HEK293 (cell line): Measurements from ENCODE around the gene SYPL2.

Experiments used
- CTCF ChIA-PET: fragments of 350-600 bp; formaldehyde crosslinking; extraction: SDS; loops from one replicate; lab custom pipeline; 2021; ENCODE audit warnings: antibody characterized with exemption; lab: Yijun Ruan, JAX
- POLR2A ChIA-PET: fragments of 300-600 bp; formaldehyde crosslinking; extraction: SDS; loops from one replicate; lab custom pipeline; 2020; ENCODE audit warnings: antibody characterized with exemption, inconsistent platforms; lab: Yijun Ruan, JAX
- H3K27ac ChIP-seq: fragments of 200-500 bp; sonication (Bioruptor generic); 2 replicates; pipeline ENCODE4 v1.5.1; 2014; ENCODE audit warnings: low read depth, low read length, control low read depth, inconsistent platforms; ENCODE audit errors: extremely low read depth
- H3K36me3 ChIP-seq, 2 experiments: fragments of 200-500 bp in 1 of 2; sonication (Bioruptor generic) in 1 of 2; 1 replicate in 1 of 2; 2 replicates in 1 of 2; pipeline ENCODE4 v1.5.1; 2014 to 2017; ENCODE audit warnings: inconsistent platforms in 2 of 2, low read length in 2 of 2; ENCODE audit not compliant: control insufficient read depth in 2 of 2, insufficient read depth in 1 of 2
- H3K4me1 ChIP-seq: fragments of 200-500 bp; sonication (Bioruptor generic); 2 replicates; pipeline ENCODE4 v1.5.1; 2014; ENCODE audit warnings: mild to moderate bottlenecking, low read length, inconsistent platforms; ENCODE audit not compliant: control insufficient read depth, insufficient read depth
- H3K4me3 ChIP-seq: 2 replicates; pipeline ENCODE4 v1.5.1; 2011; ENCODE audit warnings: low read depth, mild to moderate bottlenecking, control low read depth, low read length, moderate library complexity
- H3K9me3 ChIP-seq: fragments of 200-500 bp; sonication (Bioruptor generic); 2 replicates; pipeline ENCODE4 v1.5.1; 2014; ENCODE audit warnings: low read depth, low read length, inconsistent platforms; ENCODE audit not compliant: control insufficient read depth, insufficient read depth
- GFI1B ChIP-seq: fragments of 450-650 bp; formaldehyde crosslinking; IDR thresholded peaks from 2 replicates; pipeline ENCODE4 v1.5.1; 2016; ENCODE audit warnings: missing biosample characterization, missing genetic modification characterization
- HOXA7 ChIP-seq: sonication (generic); formaldehyde crosslinking; IDR thresholded peaks from 2 replicates; pipeline ENCODE4 v1.8.1; 2022; ENCODE audit warnings: missing genetic modification reagents, borderline replicate concordance
- KLF16 ChIP-seq: fragments of 450-650 bp; formaldehyde crosslinking; IDR thresholded peaks from 2 replicates; pipeline ENCODE4 v1.5.1; 2017; ENCODE audit warnings: missing biosample characterization, missing genetic modification characterization
- KLF8 ChIP-seq: fragments of 450-650 bp; formaldehyde crosslinking; IDR thresholded peaks from 2 replicates; pipeline ENCODE4 v1.5.1; 2016; ENCODE audit warnings: missing biosample characterization, missing genetic modification characterization
- OVOL3 ChIP-seq: fragments of 450-650 bp; formaldehyde crosslinking; IDR thresholded peaks from 2 replicates; pipeline ENCODE4 v1.5.1; 2016; ENCODE audit warnings: missing biosample characterization, missing genetic modification characterization
- SALL2 ChIP-seq: fragments of 450-650 bp; formaldehyde crosslinking; IDR thresholded peaks from 2 replicates; pipeline ENCODE4 v1.5.0; 2017; ENCODE audit warnings: missing biosample characterization, mild to moderate bottlenecking, missing genetic modification characterization, borderline replicate concordance
- ZBTB8A ChIP-seq: fragments of 450-650 bp; formaldehyde crosslinking; IDR thresholded peaks from 2 replicates; pipeline ENCODE4 v1.5.1; 2016; ENCODE audit warnings: missing biosample characterization, missing genetic modification characterization
- ZNF211 ChIP-seq: fragments of 450-650 bp; formaldehyde crosslinking; IDR thresholded peaks from 2 replicates; pipeline ENCODE4 v1.5.1; 2016; ENCODE audit warnings: low read depth, missing biosample characterization, missing genetic modification characterization
- ZNF248 ChIP-seq: fragments of 450-650 bp; formaldehyde crosslinking; IDR thresholded peaks from 2 replicates; pipeline ENCODE4 v1.5.1; 2017; ENCODE audit warnings: missing biosample characterization, missing genetic modification characterization
- ZNF292 ChIP-seq: fragments of 450-650 bp; formaldehyde crosslinking; IDR thresholded peaks from 2 replicates; pipeline ENCODE4 v1.5.1; 2016; ENCODE audit warnings: low read depth, missing biosample characterization, missing genetic modification characterization, borderline replicate concordance
- ZNF335 ChIP-seq: fragments of 450-650 bp; formaldehyde crosslinking; conservative IDR thresholded peaks from 2 replicates; pipeline ENCODE4 v1.5.1; 2016; ENCODE audit warnings: missing biosample characterization, missing genetic modification characterization
- ZNF600 ChIP-seq: fragments of 450-650 bp; formaldehyde crosslinking; IDR thresholded peaks from 2 replicates; pipeline ENCODE4 v1.5.1; 2016; ENCODE audit warnings: missing biosample characterization, missing genetic modification characterization
- TF ChIP-seq, protein P1 (sequence below): fragments of 450-650 bp; formaldehyde crosslinking; IDR thresholded peaks from 2 replicates; pipeline ENCODE4 v1.5.1; 2016; ENCODE audit warnings: missing biosample characterization, missing genetic modification characterization
- TF ChIP-seq, protein P2 (sequence below): fragments of 450-650 bp; formaldehyde crosslinking; conservative IDR thresholded peaks from 2 replicates; pipeline ENCODE4 v1.5.1; 2016; ENCODE audit warnings: low read depth, missing biosample characterization, missing genetic modification characterization
- TF ChIP-seq, protein P3 (sequence below): fragments of 450-650 bp; formaldehyde crosslinking; IDR thresholded peaks from 2 replicates; pipeline ENCODE4 v1.5.1; 2016; ENCODE audit warnings: missing biosample characterization, missing genetic modification characterization
- TF ChIP-seq, protein P4 (sequence below): fragments of 450-650 bp; formaldehyde crosslinking; IDR thresholded peaks from 2 replicates; pipeline ENCODE4 v1.5.1; 2017; ENCODE audit warnings: missing biosample characterization, missing genetic modification characterization
- TF ChIP-seq, protein P5 (sequence below): fragments of 450-650 bp; formaldehyde crosslinking; IDR thresholded peaks from 2 replicates; pipeline ENCODE4 v1.5.1; 2017; ENCODE audit warnings: missing biosample characterization, missing genetic modification characterization
- TF ChIP-seq, protein P6 (sequence below): fragments of 450-650 bp; formaldehyde crosslinking; IDR thresholded peaks from 2 replicates; pipeline ENCODE4 v1.5.1; 2016; ENCODE audit warnings: missing biosample characterization, missing genetic modification characterization

SYPL2 gene

DNA sequence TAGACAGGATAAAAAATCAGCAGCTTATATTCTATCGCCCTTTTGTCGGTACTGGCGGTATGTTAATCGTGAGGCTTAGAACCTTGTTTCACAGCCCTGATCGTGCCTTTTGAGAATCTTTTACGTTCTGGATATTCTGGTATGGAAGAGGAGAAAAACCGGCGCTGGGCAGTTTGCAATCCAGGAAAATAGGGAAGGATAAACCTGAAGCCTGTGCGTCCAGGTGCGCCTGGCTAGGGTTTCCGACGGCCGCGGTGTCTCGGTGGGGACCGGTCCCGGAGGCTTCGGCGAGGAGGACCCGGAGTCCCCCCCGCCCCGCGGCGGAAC is 258 bp upstream of the SYPL2 start:
- Histone ChIP-seq H3K4me1 (no peaks in the 10 kb centered on the region; the same call in 1 of the 2 replicates), H3K36me3 (no peaks in the 10 kb centered on the region), H3K4me3 (peak overlapping the region; percentile 47), H3K27ac (no peak overlapping the region; the same call in 1 of the 2 replicates), H3K9me3 (no peaks in the 10 kb centered on the region)
- POLR2A ChIA-PET, result interaction anchor here (1.0 kb wide), 1 partner anchor 366 kb away, joined by 4 read pairs; no protein-coding TSS in a partner anchor
- CTCF ChIA-PET, result interaction anchor here (0.6 to 0.7 kb wide), 2 partner anchors 33 to 42 kb away, joined by 3 to 4 read pairs; no protein-coding TSS in a partner anchor
- TF ChIP-seq ZNF335 (tag by site-specific recombination) (peak; percentile 85), SALL2 (tag by site-specific recombination) (no peak), OVOL3 (tag by site-specific recombination) (no peak), ZNF211 (tag by site-specific recombination) (no peak), GFI1B (tag by site-specific recombination) (no peak), ZNF292 (tag by site-specific recombination) (no peak), ZBTB8A (tag by site-specific recombination) (peak; percentile 48; the same call in 1 of the 2 replicates), KLF8 (tag by site-specific recombination) (no peak), KLF16 (tag by site-specific recombination) (no peak), HOXA7 (CRISPR knock-in tag) (no peak), ZNF600 (peak; percentile 90), ZNF248 (no peak)
- TF ChIP-seq, protein P1, sequence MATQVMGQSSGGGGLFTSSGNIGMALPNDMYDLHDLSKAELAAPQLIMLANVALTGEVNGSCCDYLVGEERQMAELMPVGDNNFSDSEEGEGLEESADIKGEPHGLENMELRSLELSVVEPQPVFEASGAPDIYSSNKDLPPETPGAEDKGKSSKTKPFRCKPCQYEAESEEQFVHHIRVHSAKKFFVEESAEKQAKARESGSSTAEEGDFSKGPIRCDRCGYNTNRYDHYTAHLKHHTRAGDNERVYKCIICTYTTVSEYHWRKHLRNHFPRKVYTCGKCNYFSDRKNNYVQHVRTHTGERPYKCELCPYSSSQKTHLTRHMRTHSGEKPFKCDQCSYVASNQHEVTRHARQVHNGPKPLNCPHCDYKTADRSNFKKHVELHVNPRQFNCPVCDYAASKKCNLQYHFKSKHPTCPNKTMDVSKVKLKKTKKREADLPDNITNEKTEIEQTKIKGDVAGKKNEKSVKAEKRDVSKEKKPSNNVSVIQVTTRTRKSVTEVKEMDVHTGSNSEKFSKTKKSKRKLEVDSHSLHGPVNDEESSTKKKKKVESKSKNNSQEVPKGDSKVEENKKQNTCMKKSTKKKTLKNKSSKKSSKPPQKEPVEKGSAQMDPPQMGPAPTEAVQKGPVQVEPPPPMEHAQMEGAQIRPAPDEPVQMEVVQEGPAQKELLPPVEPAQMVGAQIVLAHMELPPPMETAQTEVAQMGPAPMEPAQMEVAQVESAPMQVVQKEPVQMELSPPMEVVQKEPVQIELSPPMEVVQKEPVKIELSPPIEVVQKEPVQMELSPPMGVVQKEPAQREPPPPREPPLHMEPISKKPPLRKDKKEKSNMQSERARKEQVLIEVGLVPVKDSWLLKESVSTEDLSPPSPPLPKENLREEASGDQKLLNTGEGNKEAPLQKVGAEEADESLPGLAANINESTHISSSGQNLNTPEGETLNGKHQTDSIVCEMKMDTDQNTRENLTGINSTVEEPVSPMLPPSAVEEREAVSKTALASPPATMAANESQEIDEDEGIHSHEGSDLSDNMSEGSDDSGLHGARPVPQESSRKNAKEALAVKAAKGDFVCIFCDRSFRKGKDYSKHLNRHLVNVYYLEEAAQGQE (tag by site-specific recombination), result no peak
- TF ChIP-seq, protein P2, sequence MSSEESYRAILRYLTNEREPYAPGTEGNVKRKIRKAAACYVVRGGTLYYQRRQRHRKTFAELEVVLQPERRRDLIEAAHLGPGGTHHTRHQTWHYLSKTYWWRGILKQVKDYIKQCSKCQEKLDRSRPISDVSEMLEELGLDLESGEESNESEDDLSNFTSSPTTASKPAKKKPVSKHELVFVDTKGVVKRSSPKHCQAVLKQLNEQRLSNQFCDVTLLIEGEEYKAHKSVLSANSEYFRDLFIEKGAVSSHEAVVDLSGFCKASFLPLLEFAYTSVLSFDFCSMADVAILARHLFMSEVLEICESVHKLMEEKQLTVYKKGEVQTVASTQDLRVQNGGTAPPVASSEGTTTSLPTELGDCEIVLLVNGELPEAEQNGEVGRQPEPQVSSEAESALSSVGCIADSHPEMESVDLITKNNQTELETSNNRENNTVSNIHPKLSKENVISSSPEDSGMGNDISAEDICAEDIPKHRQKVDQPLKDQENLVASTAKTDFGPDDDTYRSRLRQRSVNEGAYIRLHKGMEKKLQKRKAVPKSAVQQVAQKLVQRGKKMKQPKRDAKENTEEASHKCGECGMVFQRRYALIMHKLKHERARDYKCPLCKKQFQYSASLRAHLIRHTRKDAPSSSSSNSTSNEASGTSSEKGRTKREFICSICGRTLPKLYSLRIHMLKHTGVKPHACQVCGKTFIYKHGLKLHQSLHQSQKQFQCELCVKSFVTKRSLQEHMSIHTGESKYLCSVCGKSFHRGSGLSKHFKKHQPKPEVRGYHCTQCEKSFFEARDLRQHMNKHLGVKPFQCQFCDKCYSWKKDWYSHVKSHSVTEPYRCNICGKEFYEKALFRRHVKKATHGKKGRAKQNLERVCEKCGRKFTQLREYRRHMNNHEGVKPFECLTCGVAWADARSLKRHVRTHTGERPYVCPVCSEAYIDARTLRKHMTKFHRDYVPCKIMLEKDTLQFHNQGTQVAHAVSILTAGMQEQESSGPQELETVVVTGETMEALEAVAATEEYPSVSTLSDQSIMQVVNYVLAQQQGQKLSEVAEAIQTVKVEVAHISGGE, result peak; percentile 86
- TF ChIP-seq, protein P3, sequence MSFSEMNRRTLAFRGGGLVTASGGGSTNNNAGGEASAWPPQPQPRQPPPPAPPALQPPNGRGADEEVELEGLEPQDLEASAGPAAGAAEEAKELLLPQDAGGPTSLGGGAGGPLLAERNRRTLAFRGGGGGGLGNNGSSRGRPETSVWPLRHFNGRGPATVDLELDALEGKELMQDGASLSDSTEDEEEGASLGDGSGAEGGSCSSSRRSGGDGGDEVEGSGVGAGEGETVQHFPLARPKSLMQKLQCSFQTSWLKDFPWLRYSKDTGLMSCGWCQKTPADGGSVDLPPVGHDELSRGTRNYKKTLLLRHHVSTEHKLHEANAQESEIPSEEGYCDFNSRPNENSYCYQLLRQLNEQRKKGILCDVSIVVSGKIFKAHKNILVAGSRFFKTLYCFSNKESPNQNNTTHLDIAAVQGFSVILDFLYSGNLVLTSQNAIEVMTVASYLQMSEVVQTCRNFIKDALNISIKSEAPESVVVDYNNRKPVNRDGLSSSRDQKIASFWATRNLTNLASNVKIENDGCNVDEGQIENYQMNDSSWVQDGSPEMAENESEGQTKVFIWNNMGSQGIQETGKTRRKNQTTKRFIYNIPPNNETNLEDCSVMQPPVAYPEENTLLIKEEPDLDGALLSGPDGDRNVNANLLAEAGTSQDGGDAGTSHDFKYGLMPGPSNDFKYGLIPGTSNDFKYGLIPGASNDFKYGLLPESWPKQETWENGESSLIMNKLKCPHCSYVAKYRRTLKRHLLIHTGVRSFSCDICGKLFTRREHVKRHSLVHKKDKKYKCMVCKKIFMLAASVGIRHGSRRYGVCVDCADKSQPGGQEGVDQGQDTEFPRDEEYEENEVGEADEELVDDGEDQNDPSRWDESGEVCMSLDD (tag by site-specific recombination), result 0 out of 2 replicates have a peak, but pooled peaks have one; percentile 22
- TF ChIP-seq, protein P4, sequence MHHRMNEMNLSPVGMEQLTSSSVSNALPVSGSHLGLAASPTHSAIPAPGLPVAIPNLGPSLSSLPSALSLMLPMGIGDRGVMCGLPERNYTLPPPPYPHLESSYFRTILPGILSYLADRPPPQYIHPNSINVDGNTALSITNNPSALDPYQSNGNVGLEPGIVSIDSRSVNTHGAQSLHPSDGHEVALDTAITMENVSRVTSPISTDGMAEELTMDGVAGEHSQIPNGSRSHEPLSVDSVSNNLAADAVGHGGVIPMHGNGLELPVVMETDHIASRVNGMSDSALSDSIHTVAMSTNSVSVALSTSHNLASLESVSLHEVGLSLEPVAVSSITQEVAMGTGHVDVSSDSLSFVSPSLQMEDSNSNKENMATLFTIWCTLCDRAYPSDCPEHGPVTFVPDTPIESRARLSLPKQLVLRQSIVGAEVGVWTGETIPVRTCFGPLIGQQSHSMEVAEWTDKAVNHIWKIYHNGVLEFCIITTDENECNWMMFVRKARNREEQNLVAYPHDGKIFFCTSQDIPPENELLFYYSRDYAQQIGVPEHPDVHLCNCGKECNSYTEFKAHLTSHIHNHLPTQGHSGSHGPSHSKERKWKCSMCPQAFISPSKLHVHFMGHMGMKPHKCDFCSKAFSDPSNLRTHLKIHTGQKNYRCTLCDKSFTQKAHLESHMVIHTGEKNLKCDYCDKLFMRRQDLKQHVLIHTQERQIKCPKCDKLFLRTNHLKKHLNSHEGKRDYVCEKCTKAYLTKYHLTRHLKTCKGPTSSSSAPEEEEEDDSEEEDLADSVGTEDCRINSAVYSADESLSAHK, result no peak
- TF ChIP-seq, protein P5, sequence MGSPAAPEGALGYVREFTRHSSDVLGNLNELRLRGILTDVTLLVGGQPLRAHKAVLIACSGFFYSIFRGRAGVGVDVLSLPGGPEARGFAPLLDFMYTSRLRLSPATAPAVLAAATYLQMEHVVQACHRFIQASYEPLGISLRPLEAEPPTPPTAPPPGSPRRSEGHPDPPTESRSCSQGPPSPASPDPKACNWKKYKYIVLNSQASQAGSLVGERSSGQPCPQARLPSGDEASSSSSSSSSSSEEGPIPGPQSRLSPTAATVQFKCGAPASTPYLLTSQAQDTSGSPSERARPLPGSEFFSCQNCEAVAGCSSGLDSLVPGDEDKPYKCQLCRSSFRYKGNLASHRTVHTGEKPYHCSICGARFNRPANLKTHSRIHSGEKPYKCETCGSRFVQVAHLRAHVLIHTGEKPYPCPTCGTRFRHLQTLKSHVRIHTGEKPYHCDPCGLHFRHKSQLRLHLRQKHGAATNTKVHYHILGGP, result no peak
- TF ChIP-seq, protein P6, sequence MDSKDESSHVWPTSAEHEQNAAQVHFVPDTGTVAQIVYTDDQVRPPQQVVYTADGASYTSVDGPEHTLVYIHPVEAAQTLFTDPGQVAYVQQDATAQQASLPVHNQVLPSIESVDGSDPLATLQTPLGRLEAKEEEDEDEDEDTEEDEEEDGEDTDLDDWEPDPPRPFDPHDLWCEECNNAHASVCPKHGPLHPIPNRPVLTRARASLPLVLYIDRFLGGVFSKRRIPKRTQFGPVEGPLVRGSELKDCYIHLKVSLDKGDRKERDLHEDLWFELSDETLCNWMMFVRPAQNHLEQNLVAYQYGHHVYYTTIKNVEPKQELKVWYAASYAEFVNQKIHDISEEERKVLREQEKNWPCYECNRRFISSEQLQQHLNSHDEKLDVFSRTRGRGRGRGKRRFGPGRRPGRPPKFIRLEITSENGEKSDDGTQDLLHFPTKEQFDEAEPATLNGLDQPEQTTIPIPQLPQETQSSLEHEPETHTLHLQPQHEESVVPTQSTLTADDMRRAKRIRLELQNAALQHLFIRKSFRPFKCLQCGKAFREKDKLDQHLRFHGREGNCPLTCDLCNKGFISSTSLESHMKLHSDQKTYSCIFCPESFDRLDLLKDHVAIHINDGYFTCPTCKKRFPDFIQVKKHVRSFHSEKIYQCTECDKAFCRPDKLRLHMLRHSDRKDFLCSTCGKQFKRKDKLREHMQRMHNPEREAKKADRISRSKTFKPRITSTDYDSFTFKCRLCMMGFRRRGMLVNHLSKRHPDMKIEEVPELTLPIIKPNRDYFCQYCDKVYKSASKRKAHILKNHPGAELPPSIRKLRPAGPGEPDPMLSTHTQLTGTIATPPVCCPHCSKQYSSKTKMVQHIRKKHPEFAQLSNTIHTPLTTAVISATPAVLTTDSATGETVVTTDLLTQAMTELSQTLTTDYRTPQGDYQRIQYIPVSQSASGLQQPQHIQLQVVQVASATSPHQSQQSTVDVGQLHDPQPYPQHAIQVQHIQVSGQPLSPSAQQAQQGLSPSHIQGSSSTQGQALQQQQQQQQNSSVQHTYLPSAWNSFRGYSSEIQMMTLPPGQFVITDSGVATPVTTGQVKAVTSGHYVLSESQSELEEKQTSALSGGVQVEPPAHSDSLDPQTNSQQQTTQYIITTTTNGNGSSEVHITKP (tag by site-specific recombination), result 0 out of 2 replicates have a peak, but pooled peaks have one; percentile 13
